Transverse colon (tissue), 4 donors: ENCODE data around the gene SERPINI2. TPM values are rescaled to one million over a fixed set of nuclear protein-coding genes. Genes with fewer than 3 reads are reported as not detected.

Source experiments
- total RNA-seq, 4 donors: library from RNA; depleted of rRNA; stranded (reverse); fragments of >200 nt; gene quantifications; one replicate each; pipeline ENCODE4 v1.1.0, GENCODE V29; 2016

The SERPINI2 gene
- total RNA-seq, 4 donors from 2014 or later: not detected

Other genes starting within 250 kb of the SERPINI2 start
- gene ZBBX, start 93.7 kb downstream of the SERPINI2 start, total RNA-seq: not detected
- gene WDR49, start 179.9 kb upstream of the SERPINI2 start, total RNA-seq: under 1 TPM in 1 of 4 donors, not detected in 3; 0.96 TPM